ENCODE data around the gene ATXN7L1.

Gene ATXN7L1

GRCh38 chr7:105622106-105622731, 254.2 kb downstream of the ATXN7L1 start:
- Histone ChIP-seq H3K36me3 (replicated peaks; ENCODE audit: insufficient read depth, low read length) (no peaks in the 10 kb centered on the region), H3K4me2 (ENCODE audit: low read depth, low read length) (no peak overlapping the region), H3K4me3 (ENCODE audit: low read length) (no peak overlapping the region), H4K20me1 (ENCODE audit: insufficient read depth, low read length) (no peaks in the 10 kb centered on the region), H3K9me2 (replicated peaks; ENCODE audit: insufficient read depth, low read length) (no peaks in the 10 kb centered on the region), H2AFZ (ENCODE audit: low read length) (no peak overlapping the region), H3K9me3 (replicated peaks; ENCODE audit: insufficient read depth, low read length) (no peaks in the 10 kb centered on the region), H3K4me1 (ENCODE audit: low read length) (no peaks in the 10 kb centered on the region), H3K27me3 (replicated peaks; ENCODE audit: insufficient read depth, low read length) (no peaks in the 10 kb centered on the region), H3F3A (ENCODE audit: insufficient read depth, low read length) (no peaks in the 10 kb centered on the region), H3K9ac (ENCODE audit: low read length) (no peak overlapping the region), H3K27ac (ENCODE audit: low read length) (no peak overlapping the region), H3K79me2 (ENCODE audit: low read length) (no peaks in the 10 kb centered on the region)
- no peak for DNase-seq
- TF ChIP-seq EZH2phosphoT487 (IDR thresholded peaks at IDR 0.05; ENCODE audit: low read length) = no peak
- no peak for TF ChIP-seq EZH2 (optimal IDR thresholded peaks at IDR 0.05; ENCODE audit: low read depth, low read length)
- no peak for TF ChIP-seq CTCF (IDR thresholded peaks at IDR 0.05; ENCODE audit: low read length)

- Histone ChIP-seq H3K4me2 (ENCODE audit: low read depth, low read length) (no peak overlapping the region), H3K4me1 (ENCODE audit: low read length) (no peaks in the 10 kb centered on the region), H3F3A (ENCODE audit: insufficient read depth, low read length) (no peaks in the 10 kb centered on the region), H2AFZ (ENCODE audit: low read length) (no peak overlapping the region), H3K9me3 (replicated peaks; ENCODE audit: insufficient read depth, low read length) (no peaks in the 10 kb centered on the region), H3K4me3 (ENCODE audit: low read length) (no peak overlapping the region), H3K36me3 (replicated peaks; ENCODE audit: insufficient read depth, low read length) (no peaks in the 10 kb centered on the region), H4K20me1 (ENCODE audit: insufficient read depth, low read length) (no peaks in the 10 kb centered on the region), H3K9ac (ENCODE audit: low read length) (no peak overlapping the region), H3K27me3 (replicated peaks; ENCODE audit: insufficient read depth, low read length) (no peaks in the 10 kb centered on the region), H3K27ac (ENCODE audit: low read length) (no peak overlapping the region), H3K79me2 (ENCODE audit: low read length) (no peaks in the 10 kb centered on the region), H3K9me2 (replicated peaks; ENCODE audit: insufficient read depth, low read length) (no peaks in the 10 kb centered on the region)
- no peak for TF ChIP-seq EZH2phosphoT487 (IDR thresholded peaks at IDR 0.05; ENCODE audit: low read length)
- TF ChIP-seq EZH2 (optimal IDR thresholded peaks at IDR 0.05; ENCODE audit: low read depth, low read length) = no peak
- no peak for TF ChIP-seq CTCF (IDR thresholded peaks at IDR 0.05; ENCODE audit: low read length)
- DNase-seq = no peak
These were observed 254.8 kb downstream of the ATXN7L1 start for GRCh38 chr7:105621617-105622016.

GRCh38 chr7:105621176-105621575, 255.2 kb downstream of the ATXN7L1 start:
- Histone ChIP-seq H3K79me2 (ENCODE audit: low read length) (no peaks in the 10 kb centered on the region), H3K4me2 (ENCODE audit: low read depth, low read length) (no peak overlapping the region), H3K27me3 (replicated peaks; ENCODE audit: insufficient read depth, low read length) (no peaks in the 10 kb centered on the region), H3K9me3 (replicated peaks; ENCODE audit: insufficient read depth, low read length) (no peaks in the 10 kb centered on the region), H3K9me2 (replicated peaks; ENCODE audit: insufficient read depth, low read length) (no peaks in the 10 kb centered on the region), H3K4me3 (ENCODE audit: low read length) (no peak overlapping the region), H3K4me1 (ENCODE audit: low read length) (no peaks in the 10 kb centered on the region), H2AFZ (ENCODE audit: low read length) (no peak overlapping the region), H3K36me3 (replicated peaks; ENCODE audit: insufficient read depth, low read length) (no peaks in the 10 kb centered on the region), H4K20me1 (ENCODE audit: insufficient read depth, low read length) (no peaks in the 10 kb centered on the region), H3K27ac (ENCODE audit: low read length) (no peak overlapping the region), H3K9ac (ENCODE audit: low read length) (no peak overlapping the region), H3F3A (ENCODE audit: insufficient read depth, low read length) (no peaks in the 10 kb centered on the region)
- no peak for DNase-seq
- TF ChIP-seq CTCF (IDR thresholded peaks at IDR 0.05; ENCODE audit: low read length) (no peak), EZH2 (optimal IDR thresholded peaks at IDR 0.05; ENCODE audit: low read depth, low read length) (no peak), EZH2phosphoT487 (IDR thresholded peaks at IDR 0.05; ENCODE audit: low read length) (no peak)

Data from MM.1S (cell line).